AG10803 (cell line): ENCODE data around the gene SPRED2.

Experiments
- DNase-seq: peaks from one replicate; pipeline ENCODE4 v3.0.0; 2010; ENCODE audit warnings: low read depth
- H3K4me3 ChIP-seq: 2 replicates; pipeline ENCODE4 v1.5.1; 2011; ENCODE audit warnings: mild to moderate bottlenecking, low read length, control low read depth
- CTCF ChIP-seq: conservative IDR thresholded peaks from 2 replicates; pipeline ENCODE4 v1.5.1; 2011; ENCODE audit warnings: mild to moderate bottlenecking, low read length, control low read depth, inconsistent platforms

The SPRED2 gene

GRCh38 chr2:65263986-65264385 lies 168.4 kb downstream of the SPRED2 start:
- no peak for TF ChIP-seq CTCF

GRCh38 chr2:65263262-65263661 lies 169.1 kb downstream of the SPRED2 start:
- DNase-seq: no peak
- H3K4me3 ChIP-seq: no peak overlapping the region
- TF ChIP-seq CTCF: no peak

More at GRCh38 chr2:65263986-65264385, 168.4 kb downstream of the SPRED2 start:
- no peak overlapping the region for H3K4me3 ChIP-seq
- no peak for DNase-seq

DNA sequence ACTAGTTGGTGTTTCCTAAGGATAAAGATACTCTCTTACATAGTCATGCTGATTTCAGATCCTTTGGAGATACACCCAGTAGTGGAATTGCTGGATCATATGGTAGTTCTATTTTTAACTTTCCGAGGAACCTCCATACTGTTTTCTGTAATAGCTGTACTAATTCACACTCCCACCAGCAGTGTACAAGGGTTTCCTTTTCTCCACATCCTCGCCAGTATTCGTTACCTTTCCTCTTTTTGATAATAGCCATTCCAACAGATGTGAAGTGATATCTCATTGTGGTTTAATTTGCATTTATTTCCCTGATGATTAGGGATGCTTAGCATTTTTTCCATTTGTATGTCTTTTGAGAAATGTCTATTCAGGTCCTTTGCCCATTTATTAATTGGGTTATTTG lies 170.7 kb downstream of the SPRED2 start:
- no peak overlapping the region for H3K4me3 ChIP-seq
- DNase-seq: no peak
- TF ChIP-seq CTCF: no peak
